Neural cell (in vitro differentiated cells): Measurements from ENCODE around the gene ABRACL. TPM values are rescaled to one million over a fixed set of nuclear protein-coding genes. Genes with fewer than 3 reads are reported as not detected.

Source experiments
- H2AFZ ChIP-seq: fragments of 200-600, 300-800 bp; sonication (generic), shearing (Covaris generic); 2 replicates; pipeline ENCODE4 v1.6.0; 2014; ENCODE audit warnings: low read depth, mild to moderate bottlenecking, antibody characterized with exemption, low read length, moderate library complexity
- H3F3A ChIP-seq: fragments of 200-600 bp; shearing (Covaris generic); 2 replicates; pipeline ENCODE4 v1.6.1; 2016; ENCODE audit warnings: mild to moderate bottlenecking, moderate library complexity, mixed read lengths, antibody characterized with exemption, low read length; ENCODE audit not compliant: insufficient read depth, poor library complexity, severe bottlenecking
- H3K27ac ChIP-seq: fragments of 200-600, 300-800 bp; sonication (generic), shearing (Covaris generic); 2 replicates; pipeline ENCODE4 v1.5.1; 2014; ENCODE audit warnings: mild to moderate bottlenecking, low read length, moderate library complexity
- H3K27me3 ChIP-seq: fragments of 300-800, 200-600 bp; sonication (generic), shearing (Covaris generic); 2 replicates; pipeline ENCODE4 v1.6.0; 2014; ENCODE audit warnings: mild to moderate bottlenecking, low read depth, low read length, moderate library complexity; ENCODE audit not compliant: insufficient read depth
- H3K36me3 ChIP-seq: fragments of 300-800, 200-600 bp; sonication (generic), shearing (Covaris generic); 2 replicates; pipeline ENCODE4 v1.5.1; 2014; ENCODE audit warnings: mild to moderate bottlenecking, antibody characterized with exemption, low read length, moderate library complexity; ENCODE audit not compliant: insufficient read depth
- H3K4me2 ChIP-seq: fragments of 300-800, 200-600 bp; sonication (generic), shearing (Covaris generic); 2 replicates; pipeline ENCODE4 v1.6.0; 2014; ENCODE audit warnings: mild to moderate bottlenecking, low read length
- H3K4me3 ChIP-seq: fragments of 300-800, 200-600 bp; sonication (generic), shearing (Covaris generic); 2 replicates; pipeline ENCODE4 v1.5.1; 2014; ENCODE audit warnings: mild to moderate bottlenecking, low read length, moderate library complexity
- H3K79me2 ChIP-seq: fragments of 200-600 bp; shearing (Covaris generic); replicated peaks from 2 replicates; pipeline ENCODE4 v1.6.0; 2014; ENCODE audit warnings: mild to moderate bottlenecking, low read length, moderate library complexity; ENCODE audit not compliant: insufficient read depth
- H3K9ac ChIP-seq: fragments of 300-800, 200-600 bp; sonication (generic), shearing (Covaris generic); 2 replicates; pipeline ENCODE4 v1.6.1; 2016; ENCODE audit warnings: mild to moderate bottlenecking, low read length, mixed read lengths
- H3K9me2 ChIP-seq: fragments of 200-600 bp; shearing (Covaris generic); 2 replicates; pipeline ENCODE4 v1.6.1; 2016; ENCODE audit warnings: mild to moderate bottlenecking, low read length, mixed read lengths; ENCODE audit not compliant: insufficient read depth
- H3K9me3 ChIP-seq: fragments of 200-600, 300-800 bp; sonication (generic), shearing (Covaris generic); 2 replicates; pipeline ENCODE4 v1.6.1; 2016; ENCODE audit warnings: mild to moderate bottlenecking, mixed run types, low read length, moderate library complexity, mixed read lengths
- H4K20me1 ChIP-seq: fragments of 200-600 bp; shearing (Covaris generic); 2 replicates; pipeline ENCODE4 v1.6.1; 2016; ENCODE audit warnings: mild to moderate bottlenecking, mixed run types; ENCODE audit not compliant: insufficient read depth
- EP300 ChIP-seq: fragments of 450-650 bp; conservative IDR thresholded peaks from 2 replicates; pipeline ENCODE4 v1.6.1; 2014; ENCODE audit warnings: antibody characterized with exemption, mild to moderate bottlenecking, moderate library complexity; ENCODE audit not compliant: poor library complexity, severe bottlenecking
- MXI1 ChIP-seq: fragments of 450-650 bp; conservative IDR thresholded peaks from 2 replicates; pipeline ENCODE4 v1.6.1; 2014; ENCODE audit warnings: antibody characterized with exemption, mild to moderate bottlenecking; ENCODE audit not compliant: poor library complexity, severe bottlenecking
- POLR2AphosphoS5 ChIP-seq: IDR thresholded peaks from 2 replicates; pipeline ENCODE4 v1.6.1; 2012
- SMC3 ChIP-seq: fragments of 450-650 bp; conservative IDR thresholded peaks from 2 replicates; pipeline ENCODE4 v1.6.1; 2014; ENCODE audit warnings: antibody characterized with exemption, mild to moderate bottlenecking, moderate library complexity; ENCODE audit not compliant: poor library complexity
- TAF1 ChIP-seq: IDR thresholded peaks from 2 replicates; pipeline ENCODE4 v1.6.1; 2012; ENCODE audit warnings: low read depth
- polyA plus RNA-seq: library from polyadenylated mRNA; depleted of rRNA; stranded (reverse); fragments of >200 nt; gene quantifications from 2 replicates; pipeline ENCODE4 v1.2.3, GENCODE V29; 2014
- TF ChIP-seq, protein P1 (sequence below): IDR thresholded peaks from 2 replicates; pipeline ENCODE4 v1.6.1; 2012; ENCODE audit warnings: borderline replicate concordance

The ABRACL gene
- polyA plus RNA-seq, 1 donor from 2014 or later = 201 TPM

DNA sequence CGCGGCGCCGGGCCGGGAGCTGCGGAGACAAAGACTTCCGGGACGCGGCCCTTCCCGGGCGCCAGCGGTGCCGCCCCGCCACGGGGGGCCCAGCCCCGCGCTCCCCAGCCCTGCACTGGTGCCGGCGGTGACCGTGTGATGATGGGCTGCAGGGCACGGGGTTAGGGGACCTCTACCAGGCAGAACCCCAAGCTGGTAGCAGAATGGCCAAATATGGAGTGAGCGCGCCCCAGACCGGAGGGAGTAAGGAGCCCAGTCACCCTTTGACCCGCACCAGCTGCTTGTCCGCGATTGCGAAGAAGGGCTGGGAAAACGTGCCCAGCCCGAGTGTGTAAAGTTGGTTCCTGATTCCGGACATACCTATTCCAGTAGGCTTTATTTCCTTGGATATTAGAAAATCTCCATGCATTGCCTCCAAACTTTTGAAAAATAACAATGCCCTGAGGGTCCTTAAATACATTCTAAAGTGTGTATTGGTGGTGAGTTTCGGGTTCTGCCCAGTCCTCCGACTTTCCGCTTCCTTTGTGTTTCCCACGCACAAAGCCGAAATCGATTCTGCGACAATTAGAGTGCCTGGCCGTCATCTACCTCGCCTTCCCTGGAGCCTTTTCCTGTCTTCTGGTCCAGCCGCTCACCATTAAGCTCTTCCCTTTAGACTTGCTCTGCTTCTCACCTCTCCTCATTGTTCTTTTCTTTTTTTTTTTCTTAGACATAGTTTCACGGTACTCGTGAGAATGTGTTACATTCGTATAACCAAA is 1.1 kb downstream of the ABRACL start:
- H3K79me2 ChIP-seq = peaks cover 39% of the 10 kb centered on the region
- H2AFZ ChIP-seq = peak overlapping the region; percentile 81
- peak overlapping the region; percentile 98 for H3K9ac ChIP-seq

DNA sequence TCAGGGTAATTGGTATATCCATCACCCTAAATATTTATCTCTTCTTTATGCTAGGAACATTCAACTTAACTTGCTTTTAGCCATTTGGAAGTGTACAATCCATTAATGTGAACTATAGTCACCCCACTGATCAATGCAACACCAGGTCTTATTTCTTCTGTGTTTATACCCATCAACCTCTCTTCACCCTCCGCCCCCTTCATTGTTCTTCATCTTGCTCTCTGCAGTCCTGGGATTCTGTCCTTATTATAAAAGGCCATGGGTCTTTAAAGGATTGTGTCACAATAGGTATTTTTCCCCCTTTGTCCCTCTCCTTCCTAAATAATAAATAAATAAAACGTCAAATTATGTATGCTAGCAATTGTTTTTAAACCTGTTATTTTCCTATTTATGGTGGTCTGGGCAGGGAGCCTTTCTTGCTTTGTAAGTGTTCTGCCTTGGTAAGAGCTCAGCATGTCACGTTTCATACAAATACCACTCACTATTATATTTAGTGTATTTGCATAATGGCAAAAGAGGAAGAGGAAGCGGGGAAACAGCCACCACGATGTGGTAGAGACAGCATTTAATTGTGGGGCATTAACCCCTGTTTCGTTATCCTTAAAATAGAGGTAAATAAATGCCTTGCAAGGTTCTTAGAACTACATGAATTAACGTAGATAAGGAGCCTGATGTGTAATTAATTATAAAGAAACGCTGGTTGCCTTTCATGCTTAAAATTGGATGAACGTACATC is 1.9 kb downstream of the ABRACL start:
- Histone ChIP-seq H3K4me3 (peak overlapping the region; percentile 89), H4K20me1 (no peaks in the 10 kb centered on the region), H2AFZ (peak overlapping the region; percentile 30), H3K36me3 (no peaks in the 10 kb centered on the region), H3K27me3 (no peaks in the 10 kb centered on the region), H3K27ac (peak overlapping the region; percentile 97), H3K9ac (peak overlapping the region; percentile 98), H3K79me2 (peaks cover 39% of the 10 kb centered on the region), H3K9me2 (no peaks in the 10 kb centered on the region), H3K4me2 (peak overlapping the region; percentile 79), H3F3A (peaks cover 3% of the 10 kb centered on the region), H3K9me3 (no peaks in the 10 kb centered on the region)
- TF ChIP-seq MXI1 (peak; percentile 22), EP300 (no peak), SMC3 (no peak), POLR2AphosphoS5 (peak; percentile 33)
- TF ChIP-seq, protein P1, sequence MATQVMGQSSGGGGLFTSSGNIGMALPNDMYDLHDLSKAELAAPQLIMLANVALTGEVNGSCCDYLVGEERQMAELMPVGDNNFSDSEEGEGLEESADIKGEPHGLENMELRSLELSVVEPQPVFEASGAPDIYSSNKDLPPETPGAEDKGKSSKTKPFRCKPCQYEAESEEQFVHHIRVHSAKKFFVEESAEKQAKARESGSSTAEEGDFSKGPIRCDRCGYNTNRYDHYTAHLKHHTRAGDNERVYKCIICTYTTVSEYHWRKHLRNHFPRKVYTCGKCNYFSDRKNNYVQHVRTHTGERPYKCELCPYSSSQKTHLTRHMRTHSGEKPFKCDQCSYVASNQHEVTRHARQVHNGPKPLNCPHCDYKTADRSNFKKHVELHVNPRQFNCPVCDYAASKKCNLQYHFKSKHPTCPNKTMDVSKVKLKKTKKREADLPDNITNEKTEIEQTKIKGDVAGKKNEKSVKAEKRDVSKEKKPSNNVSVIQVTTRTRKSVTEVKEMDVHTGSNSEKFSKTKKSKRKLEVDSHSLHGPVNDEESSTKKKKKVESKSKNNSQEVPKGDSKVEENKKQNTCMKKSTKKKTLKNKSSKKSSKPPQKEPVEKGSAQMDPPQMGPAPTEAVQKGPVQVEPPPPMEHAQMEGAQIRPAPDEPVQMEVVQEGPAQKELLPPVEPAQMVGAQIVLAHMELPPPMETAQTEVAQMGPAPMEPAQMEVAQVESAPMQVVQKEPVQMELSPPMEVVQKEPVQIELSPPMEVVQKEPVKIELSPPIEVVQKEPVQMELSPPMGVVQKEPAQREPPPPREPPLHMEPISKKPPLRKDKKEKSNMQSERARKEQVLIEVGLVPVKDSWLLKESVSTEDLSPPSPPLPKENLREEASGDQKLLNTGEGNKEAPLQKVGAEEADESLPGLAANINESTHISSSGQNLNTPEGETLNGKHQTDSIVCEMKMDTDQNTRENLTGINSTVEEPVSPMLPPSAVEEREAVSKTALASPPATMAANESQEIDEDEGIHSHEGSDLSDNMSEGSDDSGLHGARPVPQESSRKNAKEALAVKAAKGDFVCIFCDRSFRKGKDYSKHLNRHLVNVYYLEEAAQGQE = peak; percentile 54

More for the DNA sequence above, 1.1 kb downstream of the ABRACL start:
- Histone ChIP-seq H3F3A (peaks cover 3% of the 10 kb centered on the region), H3K9me3 (no peaks in the 10 kb centered on the region), H3K36me3 (no peaks in the 10 kb centered on the region), H3K27ac (peak overlapping the region; percentile 97), H3K4me3 (peak overlapping the region; percentile 89), H3K4me2 (peak overlapping the region; percentile 79), H3K9me2 (no peaks in the 10 kb centered on the region), H4K20me1 (no peaks in the 10 kb centered on the region), H3K27me3 (no peaks in the 10 kb centered on the region)
- TF ChIP-seq, protein P1 = peak; percentile 61
- TF ChIP-seq TAF1 (peak; percentile 3), SMC3 (no peak), POLR2AphosphoS5 (peak; percentile 25)
